Psoas muscle (tissue), 8 donors: ENCODE measurements around the gene SORBS1. TPM values are rescaled to one million over a fixed set of nuclear protein-coding genes. Genes with fewer than 3 reads are reported as not detected.

ENCODE experiments used
- ATAC-seq, 4 donors: fragments of 200-7000 bp; cut with Tn5 transposase; one replicate each; pipeline ENCODE4 v1.9.1; 2020; ENCODE audit warnings: moderate library complexity in 3 of 4, mild to moderate bottlenecking in 2 of 4
- DNase-seq, 2 donors: peaks; one replicate each; pipeline ENCODE4 v3.0.0-alpha.2; 2020
- H3K27ac ChIP-seq: fragments of 200-600 bp; one replicate; pipeline ENCODE4 v1.8.0; 2022
- H3K27me3 ChIP-seq, 3 donors: fragments of 200-600 bp in 1 of 3; one replicate each; pipeline versions ENCODE4 v1.6.1 to v1.8.0; 2013 to 2022; ENCODE audit warnings: low read length in 2 of 3, mild to moderate bottlenecking in 2 of 3, moderate library complexity in 1 of 3; ENCODE audit not compliant: insufficient read depth in 3 of 3
- H3K36me3 ChIP-seq, 2 donors: fragments of 200-600 bp in 1 of 2; one replicate each; pipeline versions ENCODE4 v1.6.1 to v1.8.0; 2013 to 2022; ENCODE audit warnings: low read depth in 1 of 2, mild to moderate bottlenecking in 1 of 2, moderate library complexity in 1 of 2; ENCODE audit not compliant: insufficient read depth in 1 of 2
- H3K4me1 ChIP-seq: fragments of 200-600 bp; one replicate; pipeline ENCODE4 v1.8.0; 2022
- H3K4me3 ChIP-seq: fragments of 200-600 bp; one replicate; pipeline ENCODE4 v1.8.0; 2022; ENCODE audit warnings: mild to moderate bottlenecking
- H3K9me3 ChIP-seq: fragments of 200-600 bp; one replicate; pipeline ENCODE4 v1.8.0; 2022
- CTCF ChIP-seq: fragments of 200-600 bp; IDR thresholded peaks from one replicate; pipeline ENCODE4 v1.8.0; 2022; ENCODE audit warnings: antibody characterized with exemption
- WGBS, 3 donors: extraction: QIAGEN DNeasy Blood & Tissue Kit; methylation state at CpG; one replicate each; pipeline versions ENCODE4 v1.1.6 to v1.1.7; 2013; 5-methylcytosine and 5-hydroxymethylcytosine counted together
- intact Hi-C, 2 donors: fragments of 100-400 bp; cut with DNase I; formaldehyde crosslinking; loops; one replicate each; pipeline versions ENCODE4 v1.11.0 to v1.14.2; 2022
- polyA plus RNA-seq, 3 donors: library from polyadenylated mRNA; stranded (reverse); fragments of 200-250 nt; gene quantifications; one replicate each; pipeline ENCODE4 v1.2.3, GENCODE V29; 2013
- total RNA-seq, 4 donors: library from RNA; stranded (reverse); fragmentation: NEBNext Ultra II Directional in 2 of 4; extraction: Animal tissue kit (Norgen Biotek cat#: 25700) in 2 of 4; gene quantifications; one replicate each; pipeline versions ENCODE4 v1.2.1 to v1.2.4, GENCODE V29; 2021 to 2023
- donor health status: healthy with polysubstance abuse.
- donor health status: DM: no; HTN: no; CAD: no; lungs with moderate emphysema.
- donor health status: Bipolar disorder and iron deficiency.
- donor health status: healthy.
- donor health status: DM: yes; HTN: yes; CAD: no.
- donor health status: DM: no; HTN: no; CAD: no.
- donor health status: DM: no; HTN: no; CAD: no.
- donor health status: DM: yes; HTN: yes; CAD: no.

Gene SORBS1
- total and polyA plus RNA-seq, 7 donors: 17.3 to 306 (median 145) TPM

DNA sequence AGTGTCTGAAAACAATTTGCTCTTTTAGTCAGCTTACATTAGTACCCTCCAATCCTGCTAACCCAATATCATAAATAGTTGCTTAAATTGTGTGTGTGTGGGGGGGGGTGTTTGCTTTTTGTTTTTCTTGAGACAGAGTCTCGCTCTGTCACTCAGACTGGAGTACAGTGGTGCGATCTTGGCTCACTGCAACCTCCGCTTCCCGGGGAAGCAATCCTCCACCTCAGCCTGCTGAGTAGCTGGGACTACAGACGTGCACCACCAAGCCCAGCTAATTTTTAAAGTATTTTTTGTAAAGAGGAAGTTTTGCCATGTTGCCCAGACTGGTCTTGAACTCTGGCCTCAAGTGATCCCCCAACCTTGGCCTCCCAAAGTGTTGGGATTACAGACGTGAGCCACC, 196.8 kb downstream of the SORBS1 start:
- H3K9me3 ChIP-seq: no peaks in the 10 kb centered on the region
- H3K4me3 ChIP-seq: no peak overlapping the region
- DNase-seq (no peak), ATAC-seq (peak in 1 of 4 donors; percentile 25)
- WGBS, 3 donors: 75 to 82% (median 79%) methylated on average over 6 of the region's 6 CpGs
- H3K27me3 ChIP-seq: no peaks in the 10 kb centered on the region
- H3K27ac ChIP-seq: no peak overlapping the region
- H3K36me3 ChIP-seq: peaks cover 0 to 50% of the 10 kb centered on the region in 2 donors
- TF ChIP-seq CTCF: no peak
- intact Hi-C loops: loop anchor here in 1 of 2 donors (5.0 to 10.0 kb wide), 2 partner anchors 172 to 500 kb away; partner anchors contain the start of gene ACSM6
- peaks cover 6% of the 10 kb centered on the region for H3K4me1 ChIP-seq

- WGBS, 3 donors: 3 to 5% (median 4%) methylated on average over 2 of the region's 2 CpGs
- peaks cover 0 to 42% of the 10 kb centered on the region in 2 donors for H3K36me3 ChIP-seq
- no peak overlapping the region for H3K4me3 ChIP-seq
- peak; percentile 96 for TF ChIP-seq CTCF
- ATAC-seq (peak in 3 of 4 donors; percentile 54 to 66 (median 59)), DNase-seq (no peak)
- no peak overlapping the region for H3K27ac ChIP-seq
- peaks cover 6% of the 10 kb centered on the region for H3K4me1 ChIP-seq
- no peaks in the 10 kb centered on the region for H3K9me3 ChIP-seq
- H3K27me3 ChIP-seq: no peaks in the 10 kb centered on the region
- intact Hi-C loops: loop anchor here (2.0 to 10.0 kb wide), 3 partner anchors 117 to 501 kb away; partner anchors contain the start of gene ACSM6 (in 1 of the 2)
Measured at GRCh38 chr10:95363303-95363912, 197.8 kb downstream of the SORBS1 start.

GRCh38 chr10:95360122-95360714, 201.0 kb downstream of the SORBS1 start:
- TF ChIP-seq CTCF: no peak
- Histone ChIP-seq H3K27ac (peak overlapping the region; percentile 68), H3K4me1 (peaks cover 6% of the 10 kb centered on the region), H3K9me3 (no peaks in the 10 kb centered on the region), H3K4me3 (no peak overlapping the region), H3K36me3 (peaks cover 0 to 42% of the 10 kb centered on the region in 2 donors), H3K27me3 (no peaks in the 10 kb centered on the region)
- no peak for ATAC-seq
- no peak for DNase-seq
- intact Hi-C loops: loop anchor here in 1 of 2 donors (5.0 to 10.0 kb wide), 2 partner anchors 168 to 505 kb away; partner anchors contain the start of gene ACSM6

DNA sequence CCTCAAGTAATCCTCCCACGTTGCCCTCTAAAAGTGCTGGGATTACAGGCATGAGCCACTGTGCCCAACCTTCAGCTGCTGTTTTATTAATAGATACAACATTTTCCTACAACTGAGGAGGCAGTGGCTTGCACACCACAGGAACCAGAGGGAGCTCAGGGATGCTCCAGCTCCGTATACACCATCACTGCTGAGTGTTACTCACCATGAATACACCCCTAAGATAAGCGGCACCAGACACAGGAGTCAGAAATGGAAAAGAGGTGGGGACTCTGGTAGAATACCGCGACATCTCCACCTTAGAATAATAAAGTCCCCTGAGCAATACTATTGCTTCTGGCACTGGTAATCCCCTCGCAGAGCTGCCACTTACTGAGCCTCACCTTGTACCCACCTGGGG, 201.7 kb downstream of the SORBS1 start:
- intact Hi-C loops: no loop called here
- no peak for TF ChIP-seq CTCF
- peaks cover 6% of the 10 kb centered on the region for H3K4me1 ChIP-seq
- no peak overlapping the region for H3K4me3 ChIP-seq
- ATAC-seq: peak in 2 of 4 donors; percentile 23 to 32
- H3K27me3 ChIP-seq: no peaks in the 10 kb centered on the region
- DNase-seq: no peak
- H3K36me3 ChIP-seq: peaks cover 0 to 48% of the 10 kb centered on the region in 2 donors
- WGBS, 3 donors: 72 to 76% (median 74%) methylated on average over 6 of the region's 6 CpGs
- H3K9me3 ChIP-seq: no peaks in the 10 kb centered on the region
- peak overlapping the region; percentile 41 for H3K27ac ChIP-seq
